ENCODE measurements around the gene ALK. TPM values are rescaled to one million over a fixed set of nuclear protein-coding genes. Genes with fewer than 3 reads are reported as not detected.

ALK gene
- polyA plus RNA-seq, 1 experiment = not detected

DNA sequence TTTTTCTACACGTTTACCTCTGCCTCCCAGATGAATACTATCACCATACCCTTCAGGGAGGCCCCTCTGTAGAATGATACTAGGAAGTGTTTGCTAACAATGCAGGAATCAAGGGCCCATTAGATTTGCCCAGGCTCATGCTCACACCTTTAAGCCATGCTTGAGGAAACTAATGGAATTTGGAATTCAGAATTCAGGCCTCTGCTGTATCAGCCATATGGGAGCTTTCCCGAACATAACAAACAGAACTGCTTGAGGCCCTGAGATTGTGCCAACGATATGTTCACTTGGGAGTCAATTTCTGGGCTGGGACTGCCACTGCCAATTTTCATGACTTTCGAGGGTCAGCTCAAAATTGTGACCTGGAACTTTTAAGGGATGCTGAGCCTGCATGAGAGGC, 523.7 kb downstream of the ALK start:
- ChIA-PET CTCF (no interaction called here), POLR2A (no interaction called here)
- H3K9me3 ChIP-seq (ENCODE audit: control insufficient read depth, insufficient read depth, low read length) = no peaks in the 10 kb centered on the region
- no peak overlapping the region for H3K27ac ChIP-seq (ENCODE audit: low read depth, low read length)
- H3K4me3 ChIP-seq (ENCODE audit: low read depth, low read length) = no peak overlapping the region
- H3K27me3 ChIP-seq (ENCODE audit: control insufficient read depth, insufficient read depth, low read length) = no peaks in the 10 kb centered on the region
- no peak for DNase-seq (ENCODE audit: low read depth, low spot score)
- TF ChIP-seq, protein P1, sequence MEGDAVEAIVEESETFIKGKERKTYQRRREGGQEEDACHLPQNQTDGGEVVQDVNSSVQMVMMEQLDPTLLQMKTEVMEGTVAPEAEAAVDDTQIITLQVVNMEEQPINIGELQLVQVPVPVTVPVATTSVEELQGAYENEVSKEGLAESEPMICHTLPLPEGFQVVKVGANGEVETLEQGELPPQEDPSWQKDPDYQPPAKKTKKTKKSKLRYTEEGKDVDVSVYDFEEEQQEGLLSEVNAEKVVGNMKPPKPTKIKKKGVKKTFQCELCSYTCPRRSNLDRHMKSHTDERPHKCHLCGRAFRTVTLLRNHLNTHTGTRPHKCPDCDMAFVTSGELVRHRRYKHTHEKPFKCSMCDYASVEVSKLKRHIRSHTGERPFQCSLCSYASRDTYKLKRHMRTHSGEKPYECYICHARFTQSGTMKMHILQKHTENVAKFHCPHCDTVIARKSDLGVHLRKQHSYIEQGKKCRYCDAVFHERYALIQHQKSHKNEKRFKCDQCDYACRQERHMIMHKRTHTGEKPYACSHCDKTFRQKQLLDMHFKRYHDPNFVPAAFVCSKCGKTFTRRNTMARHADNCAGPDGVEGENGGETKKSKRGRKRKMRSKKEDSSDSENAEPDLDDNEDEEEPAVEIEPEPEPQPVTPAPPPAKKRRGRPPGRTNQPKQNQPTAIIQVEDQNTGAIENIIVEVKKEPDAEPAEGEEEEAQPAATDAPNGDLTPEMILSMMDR (IDR thresholded peaks at IDR 0.05; ENCODE audit: low read depth, low read length) = no peak

DNA sequence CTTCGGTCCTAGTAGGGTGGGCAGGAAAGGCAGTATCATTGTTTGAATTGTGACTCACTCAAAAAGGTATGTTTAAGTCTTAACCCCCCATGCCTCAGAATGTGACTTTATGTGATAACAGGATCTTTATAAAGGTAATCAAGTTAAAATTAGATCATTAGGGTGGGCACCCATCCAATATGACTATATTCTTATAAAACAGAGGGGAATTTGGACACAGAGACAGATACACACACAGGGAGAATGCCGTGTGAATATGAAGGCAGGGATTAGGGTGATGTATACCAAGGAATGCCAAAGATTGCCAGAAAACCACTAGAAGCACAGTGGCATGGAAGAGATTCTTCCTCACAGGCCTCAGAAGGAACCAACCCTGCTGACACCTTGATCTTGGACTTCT, 524.3 kb downstream of the ALK start:
- H3K27ac ChIP-seq (ENCODE audit: low read depth, low read length) = no peak overlapping the region
- CTCF ChIA-PET = no interaction called here

DNA sequence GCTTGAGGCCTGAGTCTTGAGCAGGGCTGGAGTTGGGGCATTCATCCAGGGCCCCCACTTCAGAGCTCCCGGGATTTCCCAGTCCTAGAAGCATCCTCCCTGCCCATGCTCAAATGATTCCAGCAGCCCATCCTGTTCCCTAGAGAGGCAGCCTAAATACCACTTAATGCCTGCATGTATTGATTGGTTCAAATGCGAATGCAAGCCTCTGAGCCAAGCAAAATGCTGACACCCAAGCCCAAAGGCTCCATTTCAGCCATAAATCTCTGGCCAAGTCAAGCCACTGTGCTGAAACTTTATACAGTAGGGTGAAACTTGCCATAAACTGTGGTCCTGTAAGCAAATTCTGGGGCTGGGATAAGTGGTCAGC, 526.4 kb downstream of the ALK start:
- H3K4me3 ChIP-seq (ENCODE audit: low read depth, low read length) = no peak overlapping the region
- POLR2A ChIA-PET = interaction anchor here (0.5 kb wide), 1 partner anchor 10 kb away, joined by 5 read pairs; no protein-coding TSS in a partner anchor
- DNase-seq (ENCODE audit: low read depth, low spot score) = no peak
- TF ChIP-seq, protein P1 (IDR thresholded peaks at IDR 0.05; ENCODE audit: low read depth, low read length) = no peak
- peaks cover 2% of the 10 kb centered on the region for H3K27me3 ChIP-seq (ENCODE audit: control insufficient read depth, insufficient read depth, low read length)
- CTCF ChIA-PET = interaction anchor here (0.5 kb wide), 1 partner anchor 1558 kb away, joined by 4 read pairs; no protein-coding TSS in a partner anchor
- H3K9me3 ChIP-seq (ENCODE audit: control insufficient read depth, insufficient read depth, low read length) = no peaks in the 10 kb centered on the region
- H3K27ac ChIP-seq (ENCODE audit: low read depth, low read length) = no peak overlapping the region

More for the DNA sequence above, 524.3 kb downstream of the ALK start:
- POLR2A ChIA-PET = no interaction called here
- no peak for DNase-seq (ENCODE audit: low read depth, low spot score)
- TF ChIP-seq, protein P1 (IDR thresholded peaks at IDR 0.05; ENCODE audit: low read depth, low read length) = no peak
- no peaks in the 10 kb centered on the region for H3K27me3 ChIP-seq (ENCODE audit: control insufficient read depth, insufficient read depth, low read length)
- no peak overlapping the region for H3K4me3 ChIP-seq (ENCODE audit: low read depth, low read length)
- no peaks in the 10 kb centered on the region for H3K9me3 ChIP-seq (ENCODE audit: control insufficient read depth, insufficient read depth, low read length)

DNA sequence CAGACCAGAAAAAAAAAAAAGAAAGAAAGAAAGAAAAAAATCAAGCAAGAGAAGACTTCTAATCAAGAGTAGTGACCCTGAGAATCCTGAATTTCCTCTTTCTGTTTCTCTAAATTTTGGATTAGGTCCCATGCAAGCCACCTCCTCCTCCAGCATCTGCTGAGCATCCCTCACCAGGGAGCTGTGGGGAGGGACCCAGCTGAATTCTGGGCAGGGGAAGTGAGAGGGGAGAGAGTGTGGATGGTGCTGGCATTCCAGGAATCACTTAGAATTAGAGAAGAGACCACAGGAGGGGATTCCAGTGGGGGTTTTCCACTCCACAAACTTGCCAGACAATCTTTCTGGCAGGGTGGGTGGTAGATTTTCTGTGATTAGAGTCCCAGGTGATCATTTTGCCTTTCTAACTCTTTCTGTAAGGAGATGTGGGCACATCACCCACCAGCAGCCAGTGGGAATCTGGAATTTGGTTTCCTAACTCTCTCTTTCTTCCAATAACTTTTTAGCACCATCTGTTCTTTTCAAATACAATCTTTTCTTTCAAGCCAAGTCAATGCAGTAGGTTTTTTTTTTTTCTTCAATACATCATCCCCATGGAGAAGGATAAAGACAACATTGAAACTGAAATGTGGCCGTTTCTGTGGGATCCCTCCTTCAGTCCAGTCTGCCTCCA, 526.9 kb downstream of the ALK start:
- TF ChIP-seq, protein P1 (IDR thresholded peaks at IDR 0.05; ENCODE audit: low read depth, low read length) = no peak
- no peak overlapping the region for H3K4me3 ChIP-seq (ENCODE audit: low read depth, low read length)
- POLR2A ChIA-PET = interaction anchor here (0.5 kb wide), 1 partner anchor 9 kb away, joined by 5 read pairs; no protein-coding TSS in a partner anchor
- CTCF ChIA-PET = no interaction called here
- no peaks in the 10 kb centered on the region for H3K9me3 ChIP-seq (ENCODE audit: control insufficient read depth, insufficient read depth, low read length)
- DNase-seq (ENCODE audit: low read depth, low spot score) = no peak
- H3K27ac ChIP-seq (ENCODE audit: low read depth, low read length) = no peak overlapping the region
- peaks cover 2% of the 10 kb centered on the region for H3K27me3 ChIP-seq (ENCODE audit: control insufficient read depth, insufficient read depth, low read length)

DNA sequence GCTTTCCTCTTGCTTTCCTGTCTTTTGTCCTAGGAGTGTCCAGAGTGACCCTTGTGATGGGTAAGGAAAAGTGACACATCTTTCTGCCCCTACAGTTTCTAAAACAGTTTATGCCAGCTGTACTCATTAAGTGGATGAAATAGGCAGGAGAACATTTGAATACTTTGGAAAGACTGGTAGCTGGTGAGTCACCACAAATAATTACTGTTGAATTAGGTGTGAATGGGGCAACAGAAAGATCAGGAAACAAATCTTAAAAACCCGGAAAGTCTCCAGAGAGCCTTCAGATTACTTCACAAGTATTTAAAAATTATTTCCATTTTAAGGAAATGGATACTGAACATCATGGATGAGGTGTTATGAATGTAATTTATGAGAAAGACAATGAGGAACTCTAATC, 527.7 kb downstream of the ALK start:
- no peak for DNase-seq (ENCODE audit: low read depth, low spot score)
- H3K4me3 ChIP-seq (ENCODE audit: low read depth, low read length) = no peak overlapping the region
- TF ChIP-seq, protein P1 (IDR thresholded peaks at IDR 0.05; ENCODE audit: low read depth, low read length) = no peak
- peaks cover 2% of the 10 kb centered on the region for H3K27me3 ChIP-seq (ENCODE audit: control insufficient read depth, insufficient read depth, low read length)
- H3K9me3 ChIP-seq (ENCODE audit: control insufficient read depth, insufficient read depth, low read length) = no peaks in the 10 kb centered on the region
- H3K27ac ChIP-seq (ENCODE audit: low read depth, low read length) = no peak overlapping the region
- ChIA-PET POLR2A (no interaction called here), CTCF (no interaction called here)
